ENCODE data around the gene PDE3B.
"Not testable (repeated sequence)": the region's sequence is repeated elsewhere in the genome, so short reads cannot be mapped to it uniquely, and the experiment has no call there.

PDE3B gene

GRCh38 chr11:14645985-14646900, 2.6 kb downstream of the PDE3B start:
- TF ChIP-seq SPI1 (IDR thresholded peaks at IDR 0.05; ENCODE audit: low read depth, low read length), result no peak
- TF ChIP-seq POU2F2 (IDR thresholded peaks at IDR 0.05; ENCODE audit: low read depth, low read length), result no peak
- TF ChIP-seq POLR2A (IDR thresholded peaks at IDR 0.05; ENCODE audit: low read depth, low read length), result no peak
- no peak for TF ChIP-seq POLR2AphosphoS5 (IDR thresholded peaks at IDR 0.05; ENCODE audit: low read depth, low read length)
- TF ChIP-seq TAF1 (IDR thresholded peaks at IDR 0.05; ENCODE audit: low read depth, low read length), result no peak
- no peak for TF ChIP-seq PAX5 (IDR thresholded peaks at IDR 0.05; ENCODE audit: insufficient read depth, low read length, severe bottlenecking)
- no peak for FAIRE-seq
- DNase-seq (ENCODE audit: insufficient read length, low spot score), result no peak

- TF ChIP-seq SPI1 (IDR thresholded peaks at IDR 0.05; ENCODE audit: low read depth, low read length) (no peak), POLR2A (IDR thresholded peaks at IDR 0.05; ENCODE audit: low read depth, low read length) (no peak), POU2F2 (IDR thresholded peaks at IDR 0.05; ENCODE audit: low read depth, low read length) (no peak), POLR2AphosphoS5 (IDR thresholded peaks at IDR 0.05; ENCODE audit: low read depth, low read length) (no peak), PAX5 (IDR thresholded peaks at IDR 0.05; ENCODE audit: insufficient read depth, low read length, severe bottlenecking) (no peak), TAF1 (IDR thresholded peaks at IDR 0.05; ENCODE audit: low read depth, low read length) (no peak)
- FAIRE-seq, result no peak
- no peak for DNase-seq (ENCODE audit: insufficient read length, low spot score)
Observed at GRCh38 chr11:14650064-14650463, 6.5 kb downstream of the PDE3B start.

GRCh38 chr11:14653090-14653489, 9.5 kb downstream of the PDE3B start:
- DNase-seq (ENCODE audit: insufficient read length, low spot score) (no peak), FAIRE-seq (no peak)
- no peak for TF ChIP-seq POLR2AphosphoS5 (IDR thresholded peaks at IDR 0.05; ENCODE audit: low read depth, low read length)
- no peak for TF ChIP-seq SPI1 (IDR thresholded peaks at IDR 0.05; ENCODE audit: low read depth, low read length)
- no peak for TF ChIP-seq PAX5 (IDR thresholded peaks at IDR 0.05; ENCODE audit: insufficient read depth, low read length, severe bottlenecking)
- TF ChIP-seq POLR2A (IDR thresholded peaks at IDR 0.05; ENCODE audit: low read depth, low read length), result no peak
- TF ChIP-seq POU2F2 (IDR thresholded peaks at IDR 0.05; ENCODE audit: low read depth, low read length), result no peak
- no peak for TF ChIP-seq TAF1 (IDR thresholded peaks at IDR 0.05; ENCODE audit: low read depth, low read length)

DNA sequence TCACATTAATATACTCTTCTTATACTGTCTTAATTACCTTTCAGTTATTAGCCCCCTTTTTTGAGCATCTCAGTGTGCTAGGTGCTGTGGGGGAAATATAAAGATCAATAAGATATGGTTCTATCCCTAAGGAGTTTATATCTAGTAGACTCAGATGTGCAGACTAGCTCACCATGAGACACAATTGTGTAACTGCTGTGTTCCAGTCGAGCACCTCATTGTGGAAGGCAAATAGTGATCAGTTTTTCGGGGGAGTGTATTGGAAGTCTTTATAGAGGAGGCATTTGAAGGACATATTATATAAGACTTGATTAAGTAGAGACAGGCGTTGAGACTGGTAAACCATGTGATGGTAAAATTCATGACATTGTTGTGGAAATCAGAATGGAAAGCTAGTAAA, 11.8 kb downstream of the PDE3B start:
- no peak for FAIRE-seq

GRCh38 chr11:14656536-14657457, 13.2 kb downstream of the PDE3B start:
- DNase-seq (ENCODE audit: insufficient read length, low spot score) (no peak), FAIRE-seq (no peak)
- TF ChIP-seq POLR2AphosphoS5 (IDR thresholded peaks at IDR 0.05; ENCODE audit: low read depth, low read length) (no peak), SPI1 (IDR thresholded peaks at IDR 0.05; ENCODE audit: low read depth, low read length) (no peak), POLR2A (IDR thresholded peaks at IDR 0.05; ENCODE audit: low read depth, low read length) (no peak), PAX5 (IDR thresholded peaks at IDR 0.05; ENCODE audit: insufficient read depth, low read length, severe bottlenecking) (no peak), POU2F2 (IDR thresholded peaks at IDR 0.05; ENCODE audit: low read depth, low read length) (no peak), TAF1 (IDR thresholded peaks at IDR 0.05; ENCODE audit: low read depth, low read length) (no peak)

More for the DNA sequence above, 11.8 kb downstream of the PDE3B start:
- DNase-seq (ENCODE audit: insufficient read length, low spot score), result no peak
- TF ChIP-seq PAX5 (IDR thresholded peaks at IDR 0.05; ENCODE audit: insufficient read depth, low read length, severe bottlenecking) (no peak), TAF1 (IDR thresholded peaks at IDR 0.05; ENCODE audit: low read depth, low read length) (no peak), POLR2AphosphoS5 (IDR thresholded peaks at IDR 0.05; ENCODE audit: low read depth, low read length) (no peak), SPI1 (IDR thresholded peaks at IDR 0.05; ENCODE audit: low read depth, low read length) (no peak), POLR2A (IDR thresholded peaks at IDR 0.05; ENCODE audit: low read depth, low read length) (no peak), POU2F2 (IDR thresholded peaks at IDR 0.05; ENCODE audit: low read depth, low read length) (no peak)

DNA sequence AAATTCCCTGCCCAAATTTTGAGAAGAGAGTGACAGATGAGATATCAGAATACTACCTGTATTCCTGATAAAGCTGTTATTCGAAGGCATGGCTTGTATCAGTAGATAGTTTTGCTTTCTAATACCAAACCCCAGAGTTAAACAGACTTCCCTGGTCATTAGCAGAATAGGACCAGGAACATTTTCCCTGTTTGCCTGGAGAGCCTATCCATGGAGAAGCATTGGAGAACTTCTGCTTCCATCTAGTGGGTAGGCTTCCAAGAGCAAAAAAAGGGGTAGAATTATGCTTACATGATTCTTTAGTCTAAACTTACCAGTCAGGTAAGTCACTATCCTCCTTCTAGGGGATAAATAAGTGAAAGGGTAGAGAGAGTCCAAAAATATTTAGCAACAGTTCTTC, 14.2 kb downstream of the PDE3B start:
- no peak for FAIRE-seq
- TF ChIP-seq PAX5 (IDR thresholded peaks at IDR 0.05; ENCODE audit: insufficient read depth, low read length, severe bottlenecking) (no peak), SPI1 (IDR thresholded peaks at IDR 0.05; ENCODE audit: low read depth, low read length) (no peak), POLR2A (IDR thresholded peaks at IDR 0.05; ENCODE audit: low read depth, low read length) (no peak), POLR2AphosphoS5 (IDR thresholded peaks at IDR 0.05; ENCODE audit: low read depth, low read length) (no peak), TAF1 (IDR thresholded peaks at IDR 0.05; ENCODE audit: low read depth, low read length) (no peak), POU2F2 (IDR thresholded peaks at IDR 0.05; ENCODE audit: low read depth, low read length) (no peak)
- no peak for DNase-seq (ENCODE audit: insufficient read length, low spot score)

GRCh38 chr11:14664926-14665325, 21.3 kb downstream of the PDE3B start:
- FAIRE-seq; DNase-seq (ENCODE audit: insufficient read length, low spot score): not testable (repeated sequence)

DNA sequence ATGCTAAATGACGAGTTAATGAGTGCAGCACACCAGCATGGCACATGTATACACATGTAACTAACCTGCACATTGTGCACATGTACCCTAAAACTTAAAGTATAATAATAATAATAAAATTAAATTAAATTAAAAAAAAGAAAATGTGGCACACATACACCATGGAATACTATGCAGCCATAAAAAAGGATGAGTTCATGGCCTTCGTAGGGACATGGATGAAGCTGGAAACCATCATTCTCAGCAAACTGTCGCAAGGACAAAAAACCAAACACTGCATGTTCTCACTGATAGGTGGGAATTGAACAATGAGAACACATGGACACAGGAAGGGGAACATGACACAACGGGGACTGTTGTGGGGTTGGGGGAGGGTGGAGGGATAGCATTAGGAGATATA, 23.7 kb downstream of the PDE3B start:
- DNase-seq (ENCODE audit: insufficient read length, low spot score); FAIRE-seq: not testable (repeated sequence)

GRCh38 chr11:14668731-14669301, 25.2 kb downstream of the PDE3B start:
- no peak for DNase-seq (ENCODE audit: insufficient read length, low spot score)
- TF ChIP-seq PAX5 (IDR thresholded peaks at IDR 0.05; ENCODE audit: insufficient read depth, low read length, severe bottlenecking) (no peak), POLR2A (IDR thresholded peaks at IDR 0.05; ENCODE audit: low read depth, low read length) (no peak), POU2F2 (IDR thresholded peaks at IDR 0.05; ENCODE audit: low read depth, low read length) (no peak), POLR2AphosphoS5 (IDR thresholded peaks at IDR 0.05; ENCODE audit: low read depth, low read length) (no peak), TAF1 (IDR thresholded peaks at IDR 0.05; ENCODE audit: low read depth, low read length) (no peak)
- no peak for FAIRE-seq

Measured in GM12891 (cell line).